HG03558 (cell line): ENCODE results near the gene CLCN4.

Experiments
- ATAC-seq: cut with Tn5 transposase; IDR thresholded peaks from one replicate; pipeline ENCODE4 v1.9.1; 2021; ENCODE audit warnings: moderate number of reproducible peaks; ENCODE audit not compliant: unreplicated experiment; ENCODE audit errors: extremely low read depth

Gene CLCN4

GRCh38 chrX:10233173-10233572 lies 76.4 kb downstream of the CLCN4 start:
- ATAC-seq: no peak

- ATAC-seq: no peak
Measured at GRCh38 chrX:10233696-10234095, 76.9 kb downstream of the CLCN4 start.

- ATAC-seq: no peak
Measured at GRCh38 chrX:10235851-10236250, 79.1 kb downstream of the CLCN4 start.

GRCh38 chrX:10237241-10237640 lies 80.5 kb downstream of the CLCN4 start:
- no peak for ATAC-seq

- ATAC-seq: no peak
Measured at GRCh38 chrX:10239611-10240064, 82.9 kb downstream of the CLCN4 start.

GRCh38 chrX:10240918-10241317 lies 84.1 kb downstream of the CLCN4 start:
- no peak for ATAC-seq

GRCh38 chrX:10242026-10242425 lies 85.3 kb downstream of the CLCN4 start:
- no peak for ATAC-seq

GRCh38 chrX:10243106-10243505 lies 86.3 kb downstream of the CLCN4 start:
- ATAC-seq: no peak

GRCh38 chrX:10244915-10245622 lies 88.3 kb downstream of the CLCN4 start:
- no peak for ATAC-seq

- ATAC-seq: no peak
Measured at GRCh38 chrX:10245886-10246285, 89.1 kb downstream of the CLCN4 start.

GRCh38 chrX:10246297-10246696 lies 89.5 kb downstream of the CLCN4 start:
- ATAC-seq: no peak

GRCh38 chrX:10246846-10247245 lies 90.1 kb downstream of the CLCN4 start:
- ATAC-seq: no peak

GRCh38 chrX:10254739-10255138 lies 98.0 kb downstream of the CLCN4 start:
- ATAC-seq: no peak

- ATAC-seq: no peak
Measured at GRCh38 chrX:10259716-10260115, 102.9 kb downstream of the CLCN4 start.

GRCh38 chrX:10265775-10266174 lies 109.0 kb downstream of the CLCN4 start:
- no peak for ATAC-seq

GRCh38 chrX:10278716-10279115 lies 121.9 kb downstream of the CLCN4 start:
- no peak for ATAC-seq

GRCh38 chrX:10280071-10280470 lies 123.3 kb downstream of the CLCN4 start:
- no peak for ATAC-seq

GRCh38 chrX:10282490-10282889 lies 125.7 kb downstream of the CLCN4 start:
- no peak for ATAC-seq

GRCh38 chrX:10286195-10286594 lies 129.4 kb downstream of the CLCN4 start:
- ATAC-seq: no peak
